ENCODE results near the gene MRPS25.

The MRPS25 gene

GRCh38 chr3:15064835-15065549 is at the start of gene MRPS25:
Gene MRPS25, minus strand, starts transcription at chr3:15065315. Its CDS starts 121 bp downstream, at chr3:15065194.
- peak; percentile 89 to 90 for DNase-seq

- no peak for DNase-seq
Observed at GRCh38 chr3:15113884-15114283, 48.8 kb upstream of the MRPS25 start.

GRCh38 chr3:15113471-15113870 is 48.4 kb upstream of the MRPS25 start:
- DNase-seq, result no peak

- DNase-seq, result no peak
Observed at GRCh38 chr3:15112011-15112410, 46.9 kb upstream of the MRPS25 start.

- DNase-seq, result no peak
Observed at GRCh38 chr3:15110206-15110605, 45.1 kb upstream of the MRPS25 start.

- no peak for DNase-seq
Observed at GRCh38 chr3:15108869-15109268, 43.8 kb upstream of the MRPS25 start.

GRCh38 chr3:15108082-15108545 is 43.0 kb upstream of the MRPS25 start:
- peak; percentile 75 for DNase-seq

- DNase-seq, result no peak
Observed at GRCh38 chr3:15107075-15107947, 42.2 kb upstream of the MRPS25 start.

- DNase-seq, result no peak
Observed at GRCh38 chr3:15102836-15103235, 37.7 kb upstream of the MRPS25 start.

GRCh38 chr3:15102256-15102655 is 37.1 kb upstream of the MRPS25 start:
- DNase-seq, result no peak

- no peak for DNase-seq
Observed at GRCh38 chr3:15099364-15100098, 34.4 kb upstream of the MRPS25 start.

- peak; percentile 96 to 97 for DNase-seq
Observed at GRCh38 chr3:15098503-15099363, 33.6 kb upstream of the MRPS25 start, which contains the start of gene RBSN. Gene RBSN, minus strand, starts transcription at chr3:15099148. Its CDS starts 3,028 bp downstream, at chr3:15096120.

- DNase-seq, result peak; percentile 49 to 50
Observed at GRCh38 chr3:15097891-15098290, 32.8 kb upstream of the MRPS25 start.

GRCh38 chr3:15096046-15096445 is 30.9 kb upstream of the MRPS25 start:
- DNase-seq, result no peak

GRCh38 chr3:15094187-15094875 is 29.2 kb upstream of the MRPS25 start:
- no peak for DNase-seq

GRCh38 chr3:15092686-15093085 is 27.6 kb upstream of the MRPS25 start:
- DNase-seq, result no peak

GRCh38 chr3:15091575-15091974 is 26.5 kb upstream of the MRPS25 start:
- no peak for DNase-seq

- no peak for DNase-seq
Observed at GRCh38 chr3:15089201-15089600, 24.1 kb upstream of the MRPS25 start.

- DNase-seq, result no peak
Observed at GRCh38 chr3:15086699-15087098, 21.6 kb upstream of the MRPS25 start.

- DNase-seq, result no peak
Observed at GRCh38 chr3:15086263-15086662, 21.1 kb upstream of the MRPS25 start.

- DNase-seq, result no peak
Observed at GRCh38 chr3:15083252-15083651, 18.1 kb upstream of the MRPS25 start.

Measured in CD4-positive, alpha-beta T cell treated with Interleukin-1 beta for 1 hour (primary cell).